Upper lobe of left lung (tissue), 4 donors: Measurements from ENCODE around the gene MYCBPAP.

ENCODE experiments used
- CTCF ChIP-seq, 6 experiments: fragments of 450-650 bp in 4 of 6; fragments of 200-600 bp in 2 of 6; sonication (generic) in 2 of 6; IDR thresholded peaks; one replicate each; pipeline ENCODE4 v1.5.1; 2016 to 2019; ENCODE audit warnings: antibody characterized with exemption in 6 of 6
- POLR2A ChIP-seq, 4 donors: fragments of 450-650 bp; IDR thresholded peaks; one replicate each; pipeline ENCODE4 v1.5.1; 2016 to 2017; ENCODE audit warnings: antibody characterized with exemption in 4 of 4, mild to moderate bottlenecking in 2 of 4

DNA sequence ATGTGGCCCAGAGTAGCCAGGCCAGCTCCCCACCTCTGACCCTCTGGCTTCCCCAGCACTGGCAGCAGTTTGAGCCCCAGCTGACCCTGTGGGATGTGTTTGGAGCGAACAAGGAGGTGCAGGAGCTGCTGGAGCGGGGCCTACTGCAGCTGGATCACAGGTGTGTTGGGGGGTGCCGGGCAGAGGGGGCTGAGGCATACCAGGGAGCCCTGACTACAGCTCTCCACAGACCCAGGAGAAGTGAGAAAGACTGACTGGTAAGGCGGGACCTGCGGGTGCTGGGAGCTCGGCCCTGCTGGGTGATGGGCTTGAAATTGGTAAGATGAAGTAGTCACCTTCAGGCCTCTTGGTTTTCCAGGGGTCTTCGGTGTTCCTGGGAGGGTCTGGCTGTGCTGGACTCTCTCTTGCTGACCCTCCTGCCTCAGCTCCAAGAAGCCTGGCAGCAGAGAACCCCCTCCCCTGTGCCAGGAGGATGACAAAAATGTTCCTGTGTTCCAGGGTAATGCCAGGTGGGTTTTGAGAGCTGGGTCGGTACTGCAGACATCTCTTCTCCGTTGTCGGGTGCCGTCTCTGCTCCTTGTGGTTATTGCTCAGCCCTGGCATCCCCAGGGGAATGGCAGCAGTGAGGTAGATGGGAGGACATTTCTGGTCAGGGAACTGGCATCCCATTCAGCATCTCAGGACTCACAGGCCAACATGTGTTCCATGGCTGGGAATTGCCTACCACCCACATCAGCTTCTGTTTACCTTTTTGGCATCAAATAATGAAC is 23.7 kb upstream of the MYCBPAP start:
- no peak for TF ChIP-seq CTCF (IDR thresholded peaks at IDR 0.05)
- no peak for TF ChIP-seq POLR2A (IDR thresholded peaks at IDR 0.05)
